ENCODE measurements around the gene LAMA2.

DNA sequence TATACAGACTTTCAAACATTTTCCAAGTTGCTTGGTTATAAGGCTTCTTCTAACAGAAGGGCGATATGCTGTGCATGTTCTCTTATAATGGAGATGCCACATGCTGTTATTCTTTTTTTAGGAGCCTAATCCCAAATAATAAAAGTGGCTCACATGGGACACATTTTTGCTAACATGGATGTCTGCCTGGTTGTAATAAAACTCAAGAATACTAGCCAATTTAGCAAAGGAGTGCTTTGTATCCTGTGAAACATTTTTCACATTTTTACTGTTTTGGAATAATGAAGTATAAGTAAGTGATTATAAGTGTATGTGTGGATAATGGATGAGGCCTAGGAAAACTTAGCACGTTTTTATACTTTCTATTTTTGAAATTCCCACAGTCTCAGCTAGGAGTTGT lies 312.2 kb downstream of the LAMA2 start:
- TF ChIP-seq, protein P1, sequence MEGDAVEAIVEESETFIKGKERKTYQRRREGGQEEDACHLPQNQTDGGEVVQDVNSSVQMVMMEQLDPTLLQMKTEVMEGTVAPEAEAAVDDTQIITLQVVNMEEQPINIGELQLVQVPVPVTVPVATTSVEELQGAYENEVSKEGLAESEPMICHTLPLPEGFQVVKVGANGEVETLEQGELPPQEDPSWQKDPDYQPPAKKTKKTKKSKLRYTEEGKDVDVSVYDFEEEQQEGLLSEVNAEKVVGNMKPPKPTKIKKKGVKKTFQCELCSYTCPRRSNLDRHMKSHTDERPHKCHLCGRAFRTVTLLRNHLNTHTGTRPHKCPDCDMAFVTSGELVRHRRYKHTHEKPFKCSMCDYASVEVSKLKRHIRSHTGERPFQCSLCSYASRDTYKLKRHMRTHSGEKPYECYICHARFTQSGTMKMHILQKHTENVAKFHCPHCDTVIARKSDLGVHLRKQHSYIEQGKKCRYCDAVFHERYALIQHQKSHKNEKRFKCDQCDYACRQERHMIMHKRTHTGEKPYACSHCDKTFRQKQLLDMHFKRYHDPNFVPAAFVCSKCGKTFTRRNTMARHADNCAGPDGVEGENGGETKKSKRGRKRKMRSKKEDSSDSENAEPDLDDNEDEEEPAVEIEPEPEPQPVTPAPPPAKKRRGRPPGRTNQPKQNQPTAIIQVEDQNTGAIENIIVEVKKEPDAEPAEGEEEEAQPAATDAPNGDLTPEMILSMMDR (IDR thresholded peaks at IDR 0.05): no peak
- TF ChIP-seq POLR2A (IDR thresholded peaks at IDR 0.05): no peak

Measured in right lobe of liver (tissue), 4 donors.